Fibroblast of skin of abdomen (primary cell): ENCODE results near the gene LHX1. TPM values are rescaled to one million over a fixed set of nuclear protein-coding genes. Genes with fewer than 3 reads are reported as not detected.

Experiments used
- DNase-seq: peaks from one replicate; pipeline ENCODE4 v3.0.0-alpha.2; 2013
- polyA plus RNA-seq, 2 experiments: library from polyadenylated mRNA; unstranded; fragments of 120-200 nt; gene quantifications; one replicate each; pipeline ENCODE4 v1.2.1, GENCODE V29; 2013; ENCODE audit not compliant: insufficient read length in 2 of 2

LHX1 gene
- polyA plus RNA-seq (2013, experiment 1 of 2; ENCODE audit: insufficient read length) = not detected
- polyA plus RNA-seq (2013, experiment 2 of 2; ENCODE audit: insufficient read length) = not detected

DNA sequence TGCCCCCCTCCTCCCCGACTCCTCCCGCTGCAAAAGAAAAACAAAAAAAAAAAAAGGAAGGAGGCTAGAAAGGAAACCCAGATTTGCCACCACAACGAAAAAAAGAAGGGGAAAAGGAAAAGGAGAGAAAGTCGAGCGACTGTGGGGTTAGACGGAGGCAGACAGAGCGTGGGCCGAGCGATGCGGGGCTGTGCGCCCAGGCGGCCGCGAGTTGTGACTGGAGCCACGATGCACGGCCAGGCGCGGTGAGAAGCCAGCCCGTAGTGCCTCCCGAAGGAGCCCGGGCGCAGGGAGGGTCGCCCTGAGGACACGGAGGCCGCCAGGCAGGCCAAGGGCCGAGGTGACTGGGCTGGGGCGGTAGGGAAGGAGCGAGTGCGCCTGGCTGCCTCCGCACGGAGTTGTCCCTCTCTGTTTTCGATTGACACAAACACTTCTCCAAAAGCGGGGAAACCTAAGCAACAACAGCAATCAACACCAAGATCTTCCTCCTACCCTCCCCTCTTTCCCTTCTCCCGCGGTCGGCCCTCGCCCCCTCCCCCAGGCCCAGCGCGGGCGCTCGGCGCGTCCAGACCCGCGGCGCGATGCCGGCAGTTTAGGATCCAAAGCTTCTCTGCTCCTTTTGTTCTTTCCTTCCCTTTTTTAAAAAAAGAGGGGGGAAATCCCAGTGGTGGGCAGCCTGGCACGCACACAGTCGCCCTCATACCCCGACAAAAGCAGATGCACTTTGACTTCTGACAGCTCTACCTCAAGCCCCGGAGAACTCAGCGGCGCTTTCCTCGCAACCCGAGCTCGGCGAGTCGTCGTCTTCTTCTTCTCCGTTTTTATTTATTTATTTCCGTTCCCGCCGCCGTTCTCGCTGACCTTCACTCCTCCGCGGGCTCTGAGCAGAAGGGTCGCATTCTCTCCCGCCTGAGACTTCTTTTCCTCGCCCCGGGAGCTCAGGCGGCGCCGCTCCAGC, at the start of gene LHX1:
LHX1 (plus strand) TSS at position 475 of the 958 bp plus-strand sequence. CDS start 723 bp downstream, outside the sequence.
- no peak for DNase-seq

DNA sequence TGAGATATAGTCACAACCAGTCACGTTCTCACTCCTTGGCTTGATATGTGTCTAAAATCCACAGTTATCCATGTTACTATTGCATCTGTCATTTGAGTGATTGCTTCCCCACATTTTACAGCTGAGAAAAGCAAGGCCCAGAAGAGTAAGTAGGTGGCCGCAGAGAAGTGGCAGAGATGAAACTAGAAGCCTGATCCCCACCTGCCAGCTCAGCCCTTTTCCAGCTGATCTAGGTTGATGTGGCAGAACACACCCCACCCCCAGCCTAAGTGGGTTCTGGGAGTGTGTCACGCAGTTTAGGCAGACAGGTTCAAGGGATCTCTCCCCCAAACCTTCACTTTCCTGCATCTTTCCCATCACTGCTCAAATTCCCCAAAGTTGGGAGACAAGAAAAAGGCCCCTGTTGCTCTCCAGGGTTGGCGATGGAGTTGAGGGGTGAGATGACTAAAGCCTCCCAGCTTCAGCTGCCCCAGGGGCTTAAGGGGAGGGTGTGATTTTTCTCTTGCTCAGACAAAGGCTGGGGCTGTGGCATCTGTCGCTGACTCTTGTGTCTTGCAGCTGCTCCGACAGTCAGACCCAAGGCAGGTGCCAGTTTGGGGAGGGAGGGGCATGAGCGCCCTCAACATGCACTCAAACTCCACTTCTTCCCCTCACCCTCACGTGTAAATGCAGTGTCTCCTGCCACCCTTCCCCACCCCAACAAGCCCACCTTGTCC, 48.9 kb upstream of the LHX1 start:
- DNase-seq = no peak

DNA sequence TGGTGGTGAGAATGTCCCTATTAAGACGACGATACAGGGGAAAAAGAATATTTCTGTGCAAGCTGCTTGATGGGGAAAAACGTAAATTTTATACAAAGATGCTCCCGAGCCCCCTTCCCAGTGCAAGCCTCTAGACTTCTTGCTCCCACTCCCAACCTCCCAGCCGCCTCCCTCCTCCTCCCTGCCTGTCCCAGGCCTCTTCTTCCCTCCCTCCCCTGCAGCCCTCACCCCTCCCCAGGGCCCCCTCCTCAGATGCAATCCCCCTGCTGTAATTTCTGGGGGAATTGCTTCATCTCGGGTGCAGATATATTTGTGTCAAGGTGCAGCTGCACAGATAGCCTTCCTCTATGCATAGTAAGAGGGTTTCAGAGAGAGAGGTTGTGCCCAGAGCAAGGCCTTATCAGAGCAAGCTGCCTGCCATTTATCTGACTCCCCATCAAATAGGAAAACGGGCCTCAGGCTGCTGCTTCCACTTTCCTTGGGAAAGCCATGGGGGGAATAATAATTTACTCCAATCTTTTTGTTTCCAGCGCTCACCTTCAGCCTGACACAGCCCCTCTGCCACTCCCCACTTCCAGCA, 47.4 kb upstream of the LHX1 start:
- no peak for DNase-seq

DNA sequence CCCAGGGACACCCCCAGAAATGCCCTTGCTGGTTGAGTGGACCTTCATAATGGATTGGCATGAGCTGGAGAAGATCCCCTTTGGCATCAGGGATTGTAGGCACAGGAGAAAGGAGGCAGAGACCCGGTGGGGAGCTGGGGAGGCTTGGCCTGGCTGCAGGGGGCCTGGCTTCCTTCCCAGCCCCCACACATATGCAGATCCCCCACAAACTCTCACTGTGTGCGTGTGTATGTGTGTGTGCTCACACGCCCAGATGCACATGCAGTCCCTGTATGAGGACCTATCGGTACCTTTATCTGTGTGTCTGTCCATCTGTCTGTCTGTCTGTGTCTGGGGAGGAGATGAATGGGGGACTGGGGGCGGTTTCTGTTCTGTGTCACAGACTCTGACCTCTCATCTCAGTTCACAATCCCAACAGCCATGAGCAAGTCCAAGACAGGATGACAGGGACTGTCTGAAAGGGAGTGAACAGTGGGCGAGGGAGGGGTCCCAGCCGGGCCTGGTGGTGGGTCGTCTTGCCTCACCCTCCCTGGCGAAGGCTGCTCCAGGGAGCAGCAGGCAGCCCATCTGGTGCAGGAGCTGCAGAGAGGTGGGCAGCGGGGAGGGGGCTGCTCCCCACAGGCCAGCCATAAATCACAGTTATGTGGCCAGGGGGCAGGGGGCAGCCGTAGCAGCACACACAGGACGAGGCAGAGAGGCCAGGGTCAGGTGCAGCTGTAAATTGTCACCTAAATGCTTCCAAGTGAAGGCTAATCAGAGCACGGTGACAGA, 46.7 kb upstream of the LHX1 start:
- no peak for DNase-seq

DNA sequence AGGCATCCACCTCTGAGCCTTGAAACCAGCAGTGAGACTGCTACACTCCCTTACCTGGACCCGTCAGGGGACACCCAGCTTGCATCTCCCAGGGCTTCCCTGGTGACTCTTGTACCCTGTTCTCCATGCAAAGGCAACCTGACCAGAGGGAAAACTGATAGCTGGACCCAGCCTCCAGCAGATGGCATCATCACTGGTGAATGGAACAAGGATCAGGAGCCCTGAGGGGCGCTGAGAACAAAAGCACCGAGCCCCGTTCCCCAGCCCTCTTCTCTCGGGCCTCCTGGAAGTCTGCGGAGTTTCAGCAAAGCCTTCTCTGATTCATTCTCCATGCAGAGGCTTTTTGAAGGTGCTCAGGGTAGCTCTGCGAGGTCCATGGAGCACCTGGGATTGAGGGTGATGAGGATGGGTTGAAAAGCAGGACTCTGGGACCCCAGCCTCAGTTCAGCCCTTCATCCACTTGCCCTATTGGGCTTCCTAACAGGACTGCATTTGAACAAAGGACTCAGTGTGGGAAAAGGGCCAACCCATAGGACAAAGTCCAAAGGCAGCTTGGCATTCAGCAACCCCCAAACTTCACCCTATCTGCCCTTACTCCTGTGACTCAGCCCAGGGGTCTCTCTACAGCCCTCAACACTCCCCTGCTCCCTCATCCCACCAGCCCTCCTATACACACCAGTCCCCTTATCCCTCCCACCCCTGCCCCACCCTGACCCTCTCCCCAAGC, 45.0 kb upstream of the LHX1 start:
- no peak for DNase-seq

DNA sequence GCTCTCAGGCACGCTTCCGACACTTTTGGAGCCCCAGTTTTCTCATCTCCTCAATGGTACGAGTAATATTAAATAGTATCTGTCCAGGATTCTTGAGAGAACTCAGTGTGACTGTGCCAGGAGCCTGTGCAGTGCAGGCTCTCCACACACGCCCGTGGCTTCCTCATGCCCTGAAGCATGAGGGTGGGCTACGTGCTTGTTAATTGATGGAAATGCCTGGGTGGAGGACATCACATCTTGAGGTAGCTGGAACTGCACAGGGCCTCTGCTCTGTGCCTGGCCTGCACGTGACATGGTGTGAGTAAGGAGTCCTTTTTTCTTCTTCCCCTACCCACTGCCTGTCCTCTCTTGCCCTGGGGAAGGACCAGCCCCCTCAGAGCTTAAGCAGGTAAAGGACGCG, 43.1 kb upstream of the LHX1 start:
- no peak for DNase-seq

DNA sequence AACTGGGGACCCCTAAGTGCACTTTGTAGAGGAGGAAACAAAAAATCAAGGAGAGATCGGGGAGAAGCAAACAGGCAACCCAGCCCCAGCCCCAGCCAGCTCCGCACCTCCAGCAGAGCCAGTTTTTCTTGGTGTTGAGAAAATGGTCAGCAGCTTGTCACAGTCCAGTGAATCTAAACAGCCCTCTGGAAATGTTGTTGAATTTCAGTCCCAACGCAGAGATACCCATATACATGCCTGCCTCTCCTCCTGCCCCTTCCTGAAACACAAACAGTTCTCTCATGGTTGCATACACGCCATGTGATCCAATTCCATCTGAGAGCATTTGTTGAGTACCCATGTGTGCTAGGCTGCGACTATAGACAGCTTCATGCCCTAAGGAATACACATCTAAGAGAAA, 42.4 kb upstream of the LHX1 start:
- DNase-seq = no peak

GRCh38 chr17:36899250-36900159, 37.8 kb upstream of the LHX1 start:
- no peak for DNase-seq

GRCh38 chr17:36900160-36900512, 37.1 kb upstream of the LHX1 start:
- no peak for DNase-seq

- DNase-seq = peak; percentile 90
Observed at GRCh38 chr17:36901506-36901905, 35.8 kb upstream of the LHX1 start.

GRCh38 chr17:36907407-36907806, 29.9 kb upstream of the LHX1 start:
- DNase-seq = no peak

DNA sequence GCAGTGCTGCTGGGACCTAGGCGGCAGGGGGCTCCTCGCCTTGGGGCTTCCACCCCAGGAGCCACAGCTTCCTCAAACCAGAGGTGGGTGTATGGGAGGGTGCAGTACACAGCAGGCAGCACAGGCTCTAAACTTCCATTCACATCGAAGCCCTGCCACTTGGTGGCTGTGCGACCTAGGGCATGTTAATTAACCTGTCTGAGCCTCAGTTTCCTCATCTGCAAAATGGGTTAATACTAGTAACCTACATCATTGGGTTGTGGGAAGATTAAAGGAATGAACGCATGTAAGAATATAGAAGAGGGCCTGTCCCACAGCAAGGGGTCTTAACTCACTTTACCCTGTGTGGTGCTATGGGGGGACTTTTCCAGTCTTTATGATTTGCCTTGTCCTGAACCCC, 26.8 kb upstream of the LHX1 start:
- no peak for DNase-seq

DNA sequence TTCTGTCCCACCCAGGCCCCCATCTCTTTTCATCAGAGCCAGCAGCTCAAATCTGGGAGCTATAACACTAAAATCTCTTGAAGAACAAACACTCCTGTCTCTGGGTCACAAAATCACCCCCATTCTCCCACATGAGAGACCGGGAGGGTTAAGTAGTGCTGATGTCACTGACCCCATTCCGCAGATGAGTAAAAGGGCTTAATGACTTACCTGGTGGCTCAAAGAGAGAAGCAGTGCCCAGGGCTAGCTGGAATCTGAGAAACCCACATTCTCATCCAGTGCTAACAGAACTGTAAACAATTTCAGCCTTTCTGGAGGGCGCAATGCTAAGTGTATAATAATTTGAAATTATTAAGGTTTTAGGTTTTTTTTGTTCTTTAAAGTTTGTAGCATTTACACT, 26.3 kb upstream of the LHX1 start:
- DNase-seq = no peak

GRCh38 chr17:36913132-36913531, 24.1 kb upstream of the LHX1 start:
- DNase-seq = no peak

DNA sequence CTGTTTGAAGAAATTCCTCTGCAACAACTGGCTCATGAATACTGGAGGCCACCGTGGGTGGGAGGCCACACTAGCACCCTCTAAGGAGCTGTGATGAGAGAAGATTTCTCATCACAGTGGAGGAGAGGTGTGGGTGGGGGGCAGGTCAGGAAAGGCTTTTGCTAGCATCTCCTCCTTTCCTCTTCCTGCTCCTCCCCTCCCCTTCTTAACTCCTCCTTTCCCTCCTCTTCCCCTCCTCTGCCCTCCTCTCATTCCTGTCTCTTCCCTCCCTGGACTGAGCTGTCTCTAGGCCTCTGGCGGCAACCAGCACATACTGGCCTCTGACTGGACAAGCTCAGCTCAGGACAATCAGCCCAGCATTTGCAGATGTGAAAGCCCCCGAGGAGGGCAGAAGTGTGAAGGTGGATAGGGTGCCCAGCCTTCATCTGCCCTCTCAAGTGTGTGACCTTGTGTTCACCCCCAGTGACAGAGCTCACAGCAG, 19.0 kb upstream of the LHX1 start:
- DNase-seq = peak; percentile 55

- DNase-seq = no peak
Observed at GRCh38 chr17:36919407-36919968, 17.8 kb upstream of the LHX1 start.

- peak; percentile 56 for DNase-seq
Observed at GRCh38 chr17:36920032-36921005, 17.0 kb upstream of the LHX1 start.

DNA sequence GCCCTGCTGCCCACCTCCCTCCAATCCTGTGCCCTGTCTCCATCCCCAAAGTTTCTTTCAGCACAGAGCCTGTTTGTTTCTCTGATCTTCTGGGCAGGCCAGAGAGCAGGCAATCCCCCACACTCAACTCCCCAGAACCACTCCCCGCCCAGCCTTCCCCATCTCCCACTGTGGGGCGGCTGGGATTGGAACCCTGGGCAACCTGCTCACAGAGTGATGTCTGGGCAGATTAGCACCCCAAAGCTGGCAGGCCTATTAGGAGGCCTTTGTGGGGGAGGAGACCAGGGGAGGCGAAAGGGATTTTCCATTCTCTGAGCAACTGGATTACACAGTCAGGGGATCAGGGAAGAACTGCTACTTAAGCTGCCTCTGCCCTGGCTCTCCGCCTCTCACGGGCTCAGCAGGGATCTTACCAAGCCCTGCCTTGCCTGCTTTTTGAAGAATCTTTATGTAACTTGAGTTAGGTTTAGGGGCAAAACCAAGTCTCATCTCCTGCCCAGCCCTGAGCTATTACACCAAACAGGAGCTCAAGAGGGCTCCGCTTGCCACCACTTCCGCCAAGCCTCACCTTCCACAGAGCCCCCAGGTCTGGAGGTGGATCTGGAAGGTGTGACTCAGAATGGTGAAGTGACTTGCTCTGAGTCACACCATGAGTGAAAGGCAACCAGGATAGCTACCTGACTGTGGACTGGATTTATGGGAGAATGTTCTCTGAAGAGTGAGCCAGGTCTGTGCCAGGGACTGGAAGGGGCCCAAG, 16.0 kb upstream of the LHX1 start:
- DNase-seq = peak; percentile 54
